Measurements from ENCODE around the gene RPTOR. TPM values are rescaled to one million over a fixed set of nuclear protein-coding genes. Genes with fewer than 3 reads are reported as not detected.

RPTOR gene
- total and polyA plus RNA-seq, 2 experiments from 2014 or later: 13.2 to 37.9 TPM

- Histone ChIP-seq H3K9me3 (ENCODE audit: low read depth) (no peaks in the 10 kb centered on the region), H3K36me3 (no peaks in the 10 kb centered on the region), H3K4me1 (ENCODE audit: low read depth) (no peaks in the 10 kb centered on the region), H3K27ac (no peak overlapping the region), H3K27me3 (no peaks in the 10 kb centered on the region), H3K4me3 (no peak overlapping the region)
- no peak for DNase-seq (ENCODE audit: low read depth in 1 of 2, low spot score in 1 of 2)
- no peak for TF ChIP-seq CTCF (IDR thresholded peaks at IDR 0.05; ENCODE audit: low read depth, low read length)
Observed at GRCh38 chr17:80766290-80766855, 221.7 kb downstream of the RPTOR start.

- no peak overlapping the region for H3K27ac ChIP-seq
- TF ChIP-seq CTCF (IDR thresholded peaks at IDR 0.05; ENCODE audit: low read depth, low read length): no peak
Observed at GRCh38 chr17:80768389-80768788, 223.8 kb downstream of the RPTOR start.

GRCh38 chr17:80768936-80769335 is 224.3 kb downstream of the RPTOR start:
- DNase-seq (ENCODE audit: low read depth in 1 of 2, low spot score in 1 of 2): no peak
- H3K4me3 ChIP-seq: no peak overlapping the region
- no peaks in the 10 kb centered on the region for H3K36me3 ChIP-seq
- H3K4me1 ChIP-seq (ENCODE audit: low read depth): no peaks in the 10 kb centered on the region
- TF ChIP-seq CTCF (IDR thresholded peaks at IDR 0.05; ENCODE audit: low read depth, low read length): no peak
- no peaks in the 10 kb centered on the region for H3K9me3 ChIP-seq (ENCODE audit: low read depth)
- no peak overlapping the region for H3K27ac ChIP-seq
- no peaks in the 10 kb centered on the region for H3K27me3 ChIP-seq

More at GRCh38 chr17:80768389-80768788, 223.8 kb downstream of the RPTOR start:
- no peak overlapping the region for H3K4me3 ChIP-seq
- H3K27me3 ChIP-seq: no peaks in the 10 kb centered on the region
- H3K36me3 ChIP-seq: no peaks in the 10 kb centered on the region
- H3K9me3 ChIP-seq (ENCODE audit: low read depth): no peaks in the 10 kb centered on the region
- no peaks in the 10 kb centered on the region for H3K4me1 ChIP-seq (ENCODE audit: low read depth)
- DNase-seq (ENCODE audit: low read depth in 1 of 2, low spot score in 1 of 2): no peak

GRCh38 chr17:80769516-80769915 is 224.9 kb downstream of the RPTOR start:
- Histone ChIP-seq H3K27me3 (no peaks in the 10 kb centered on the region), H3K36me3 (no peaks in the 10 kb centered on the region), H3K9me3 (ENCODE audit: low read depth) (no peaks in the 10 kb centered on the region), H3K4me1 (ENCODE audit: low read depth) (no peaks in the 10 kb centered on the region), H3K4me3 (no peak overlapping the region), H3K27ac (no peak overlapping the region)
- DNase-seq (ENCODE audit: low read depth in 1 of 2, low spot score in 1 of 2): no peak
- TF ChIP-seq CTCF (IDR thresholded peaks at IDR 0.05; ENCODE audit: low read depth, low read length): no peak

- Histone ChIP-seq H3K4me3 (no peak overlapping the region), H3K27ac (no peak overlapping the region), H3K27me3 (no peaks in the 10 kb centered on the region), H3K9me3 (ENCODE audit: low read depth) (no peaks in the 10 kb centered on the region), H3K36me3 (no peaks in the 10 kb centered on the region), H3K4me1 (ENCODE audit: low read depth) (no peaks in the 10 kb centered on the region)
- DNase-seq (ENCODE audit: low read depth in 1 of 2, low spot score in 1 of 2): no peak
- no peak for TF ChIP-seq CTCF (IDR thresholded peaks at IDR 0.05; ENCODE audit: low read depth, low read length)
Observed at GRCh38 chr17:80769936-80770625, 225.4 kb downstream of the RPTOR start.

All from cardiac muscle cell (in vitro differentiated cells and primary cell).